K562 (cell line): ENCODE data around the gene SIRT7. TPM values are rescaled to one million over a fixed set of nuclear protein-coding genes. Genes with fewer than 3 reads are reported as not detected.

Source experiments
- BRD4 ChIP-seq: fragments of 200-600 bp; sonication (generic); IDR thresholded peaks from 2 replicates; pipeline ENCODE4 v1.6.1; 2017; ENCODE audit warnings: inconsistent platforms
- EP300 ChIP-seq: IDR thresholded peaks from 2 replicates; pipeline ENCODE4 v1.6.1; 2012; ENCODE audit warnings: low read length, improper control_type of control experiment
- ETV1 ChIP-seq: fragments of 450-650 bp; conservative IDR thresholded peaks from 2 replicates; pipeline ENCODE4 v1.6.1; 2016; ENCODE audit warnings: missing genetic modification characterization, control low read depth, low read depth, missing compliant biosample characterization
- ETV5 ChIP-seq: sonication (generic); formaldehyde crosslinking; IDR thresholded peaks from 2 replicates; pipeline ENCODE4 v1.4.0; 2020; ENCODE audit warnings: low read depth, mild to moderate bottlenecking, missing genetic modification reagents
- FOSL1 ChIP-seq: fragments of 200-800 bp; sonication (Bioruptor generic); conservative IDR thresholded peaks from 2 replicates; pipeline ENCODE4 v1.6.1; 2016; ENCODE audit warnings: missing genetic modification characterization, missing compliant biosample characterization
- FOXK2 ChIP-seq, 2 experiments: fragments of 450-650 bp; IDR thresholded peaks in 1 of 2; conservative IDR thresholded peaks in 1 of 2; 2 replicates each; pipeline ENCODE4 v1.6.1; 2016; ENCODE audit warnings: low read depth in 2 of 2, mild to moderate bottlenecking in 1 of 2
- GABPB1 ChIP-seq: sonication (generic); formaldehyde crosslinking; IDR thresholded peaks from 2 replicates; pipeline ENCODE4 v1.8.0; 2022; ENCODE audit warnings: mild to moderate bottlenecking, missing genetic modification reagents
- GATA2 ChIP-seq: sonication (generic); formaldehyde crosslinking; IDR thresholded peaks from 2 replicates; pipeline ENCODE4 v1.4.0; 2020; ENCODE audit warnings: mild to moderate bottlenecking, missing genetic modification reagents
- HDAC2 ChIP-seq: fragments of 450-650 bp; IDR thresholded peaks from 2 replicates; pipeline ENCODE4 v1.6.1; 2016; ENCODE audit warnings: mild to moderate bottlenecking
- HDGF ChIP-seq: fragments of 450-650 bp; IDR thresholded peaks from 2 replicates; pipeline ENCODE4 v1.6.1; 2016
- HMGN3 ChIP-seq: IDR thresholded peaks from 2 replicates; pipeline ENCODE4 v1.6.1; 2011; ENCODE audit warnings: borderline replicate concordance, low read depth, mild to moderate bottlenecking, mixed read lengths, low read length; ENCODE audit not compliant: insufficient read length; ENCODE audit errors: extremely low read depth
- JUNB ChIP-seq: fragments of 450-650 bp; formaldehyde crosslinking; conservative IDR thresholded peaks from 2 replicates; pipeline ENCODE4 v1.4.0; 2020; ENCODE audit warnings: mild to moderate bottlenecking
- LCOR ChIP-seq: sonication (generic); formaldehyde crosslinking; IDR thresholded peaks from 2 replicates; pipeline ENCODE4 v1.8.0; 2022; ENCODE audit warnings: mild to moderate bottlenecking, missing genetic modification reagents
- MBD1 ChIP-seq: fragments of 250-450 bp; sonication (Bioruptor Pico); IDR thresholded peaks from 2 replicates; pipeline ENCODE4 v1.8.0; 2022; ENCODE audit warnings: inconsistent platforms
- POU5F1 ChIP-seq: fragments of 150-350 bp; IDR thresholded peaks from 2 replicates; pipeline ENCODE4 v1.6.1; 2014; ENCODE audit warnings: borderline replicate concordance, low read length, low read depth, mild to moderate bottlenecking; ENCODE audit not compliant: partially characterized antibody
- PRMT5 ChIP-seq: sonication (generic); formaldehyde crosslinking; IDR thresholded peaks from 2 replicates; pipeline ENCODE4 v1.5.0; 2020; ENCODE audit warnings: missing genetic modification reagents
- TGIF2 ChIP-seq: sonication (generic); formaldehyde crosslinking; IDR thresholded peaks from 2 replicates; pipeline ENCODE4 v1.8.1; 2022; ENCODE audit warnings: mild to moderate bottlenecking, missing genetic modification reagents, moderate library complexity
- ZNF282 ChIP-seq: sonication (generic); formaldehyde crosslinking; IDR thresholded peaks from 2 replicates; pipeline ENCODE4 v1.8.1; 2023; ENCODE audit warnings: missing genetic modification reagents
- ZNF354B ChIP-seq: fragments of 250-450 bp; sonication (Bioruptor Pico); IDR thresholded peaks from 2 replicates; pipeline ENCODE4 v1.4.0; 2020
- polyA plus RNA-seq, 8 experiments: library from polyadenylated mRNA; depleted of rRNA in 4 of 8; stranded (reverse) in 5 of 8; unstranded in 3 of 8; fragments of >200 nt; fragmentation: Nextera tagmentation in 2 of 8; fragmentation: Illumina TruSeq in 1 of 8; extraction: Ambion mirVana in 2 of 8; extraction: Trizol in 1 of 8; gene quantifications; 2 replicates each; pipeline versions ENCODE4 v1.2.1 to v1.2.3, GENCODE V29; 2011 to 2014; ENCODE audit warnings: inconsistent platforms in 1 of 8, missing spikeins in 1 of 8
- total RNA-seq, 7 experiments: library from RNA; depleted of rRNA in 6 of 7; stranded (reverse); fragments of >200 nt in 6 of 7; fragmentation: Illumina TruSeq in 2 of 7; extraction: Trizol in 2 of 7; gene quantifications; 2 replicates each; pipeline versions ENCODE4 v1.2.1 to v1.2.3, GENCODE V29; 2011 to 2021; ENCODE audit warnings: low replicate concordance in 1 of 7
- TF ChIP-seq, protein P1 (sequence below): sonication (generic); formaldehyde crosslinking; IDR thresholded peaks from 2 replicates; pipeline ENCODE4 v1.8.0; 2022; ENCODE audit warnings: missing genetic modification reagents, mild to moderate bottlenecking, moderate library complexity, borderline replicate concordance
- TF ChIP-seq, protein P2 (sequence below): sonication (generic); formaldehyde crosslinking; IDR thresholded peaks from 2 replicates; pipeline ENCODE4 v1.8.0; 2022; ENCODE audit warnings: mild to moderate bottlenecking, missing genetic modification reagents, borderline replicate concordance
- TF ChIP-seq, protein P3 (sequence below): sonication (generic); formaldehyde crosslinking; IDR thresholded peaks from 2 replicates; pipeline ENCODE4 v1.8.0; 2022; ENCODE audit warnings: missing genetic modification reagents, mild to moderate bottlenecking, borderline replicate concordance

SIRT7 gene
- total and polyA plus RNA-seq, 9 of the 15 experiments (the other 6 are each of a cell fraction or from before 2014, with no cell fraction given), result 1.6 to 54.8 (median 20.3) TPM

- TF ChIP-seq BRD4 (no peak), POU5F1 (no peak), ETV1 (tag) (no peak), GATA2 (peak; percentile 43), MBD1 (CRISPR knock-in tag) (peak; percentile 44; the same call in 1 of the 2 replicates), GABPB1 (CRISPR knock-in tag) (peak; percentile 78), FOSL1 (tag) (peak; percentile 96), HDGF (no peak), ZNF354B (CRISPR knock-in tag) (no peak), LCOR (CRISPR knock-in tag) (no peak), TGIF2 (CRISPR knock-in tag) (no peak), PRMT5 (no peak), FOXK2 (conservative IDR thresholded peaks at IDR 0.05 in 1 of 2, IDR thresholded peaks at IDR 0.05 in 1 of 2; ENCODE audit: low read depth in 2 of 2) (peak in 1 of 2 experiments; percentile 11; a peak in 1 of 4 replicates), HMGN3 (peak; percentile 73), JUNB (CRISPR knock-in tag) (0 out of 2 replicates have a peak, but pooled peaks have one; percentile 37), HDAC2 (peak; percentile 57; the same call in 1 of the 2 replicates), ETV5 (CRISPR knock-in tag) (peak; percentile 93), ZNF282 (CRISPR knock-in tag) (no peak), EP300 (peak; percentile 32)
- TF ChIP-seq, protein P1, sequence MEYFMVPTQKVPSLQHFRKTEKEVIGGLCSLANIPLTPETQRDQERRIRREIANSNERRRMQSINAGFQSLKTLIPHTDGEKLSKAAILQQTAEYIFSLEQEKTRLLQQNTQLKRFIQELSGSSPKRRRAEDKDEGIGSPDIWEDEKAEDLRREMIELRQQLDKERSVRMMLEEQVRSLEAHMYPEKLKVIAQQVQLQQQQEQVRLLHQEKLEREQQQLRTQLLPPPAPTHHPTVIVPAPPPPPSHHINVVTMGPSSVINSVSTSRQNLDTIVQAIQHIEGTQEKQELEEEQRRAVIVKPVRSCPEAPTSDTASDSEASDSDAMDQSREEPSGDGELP (CRISPR knock-in tag), result peak; percentile 92
- TF ChIP-seq, protein P2, sequence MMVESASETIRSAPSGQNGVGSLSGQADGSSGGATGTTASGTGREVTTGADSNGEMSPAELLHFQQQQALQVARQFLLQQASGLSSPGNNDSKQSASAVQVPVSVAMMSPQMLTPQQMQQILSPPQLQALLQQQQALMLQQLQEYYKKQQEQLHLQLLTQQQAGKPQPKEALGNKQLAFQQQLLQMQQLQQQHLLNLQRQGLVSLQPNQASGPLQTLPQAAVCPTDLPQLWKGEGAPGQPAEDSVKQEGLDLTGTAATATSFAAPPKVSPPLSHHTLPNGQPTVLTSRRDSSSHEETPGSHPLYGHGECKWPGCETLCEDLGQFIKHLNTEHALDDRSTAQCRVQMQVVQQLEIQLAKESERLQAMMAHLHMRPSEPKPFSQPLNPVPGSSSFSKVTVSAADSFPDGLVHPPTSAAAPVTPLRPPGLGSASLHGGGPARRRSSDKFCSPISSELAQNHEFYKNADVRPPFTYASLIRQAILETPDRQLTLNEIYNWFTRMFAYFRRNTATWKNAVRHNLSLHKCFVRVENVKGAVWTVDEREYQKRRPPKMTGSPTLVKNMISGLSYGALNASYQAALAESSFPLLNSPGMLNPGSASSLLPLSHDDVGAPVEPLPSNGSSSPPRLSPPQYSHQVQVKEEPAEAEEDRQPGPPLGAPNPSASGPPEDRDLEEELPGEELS, result no peak; the same call in 1 of the 2 replicates
- TF ChIP-seq, protein P3, sequence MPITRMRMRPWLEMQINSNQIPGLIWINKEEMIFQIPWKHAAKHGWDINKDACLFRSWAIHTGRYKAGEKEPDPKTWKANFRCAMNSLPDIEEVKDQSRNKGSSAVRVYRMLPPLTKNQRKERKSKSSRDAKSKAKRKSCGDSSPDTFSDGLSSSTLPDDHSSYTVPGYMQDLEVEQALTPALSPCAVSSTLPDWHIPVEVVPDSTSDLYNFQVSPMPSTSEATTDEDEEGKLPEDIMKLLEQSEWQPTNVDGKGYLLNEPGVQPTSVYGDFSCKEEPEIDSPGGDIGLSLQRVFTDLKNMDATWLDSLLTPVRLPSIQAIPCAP, result no peak
Measured at GRCh38 chr17:81912441-81913309, 5.3 kb downstream of the SIRT7 start (continued).
